ENCODE results near the gene CNPY2.
"Not testable (repeated sequence)": the region's sequence is repeated elsewhere in the genome, so short reads cannot be mapped to it uniquely, and the experiment has no call there.

Gene CNPY2

DNA sequence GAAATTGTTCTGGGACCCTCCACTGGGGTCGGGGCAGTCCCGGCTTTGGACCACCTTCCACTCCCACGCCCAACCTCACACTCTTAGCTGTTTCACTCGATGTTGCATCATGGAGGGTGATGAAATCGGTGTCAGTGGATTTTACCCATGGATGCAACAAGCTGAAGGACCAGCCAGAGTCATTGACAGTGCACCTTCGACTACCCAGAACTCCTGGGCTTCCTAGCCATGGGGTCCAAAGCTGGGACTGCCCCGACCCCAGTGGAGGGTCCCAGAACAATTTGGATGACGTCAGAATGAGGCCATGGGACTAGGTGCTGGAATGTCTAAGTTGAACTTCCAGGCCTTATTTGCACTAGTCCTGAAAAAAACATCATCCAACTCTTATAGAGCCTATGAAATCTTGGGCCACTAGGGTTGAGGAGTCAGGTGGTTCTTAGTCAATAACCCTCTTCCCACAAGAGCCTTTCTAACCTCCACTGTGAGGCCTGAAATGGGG, 22.0 kb upstream of the CNPY2 start:
- Histone ChIP-seq H3K9me3 (ENCODE audit: control insufficient read depth, low read length) (no peaks in the 10 kb centered on the region), H3K4me3 (ENCODE audit: low read depth, low read length) (no peak overlapping the region), H3K27me3 (ENCODE audit: control insufficient read depth, insufficient read depth, low read length) (no peaks in the 10 kb centered on the region), H3K9ac (no peak overlapping the region), H3K4me1 (peaks cover 11% of the 10 kb centered on the region), H3K79me2 (peaks cover 3% of the 10 kb centered on the region), H3K4me2 (ENCODE audit: low read length) (no peak overlapping the region), H3K27ac (no peak overlapping the region), H2AFZ (no peak overlapping the region), H3K36me3 (ENCODE audit: control insufficient read depth, insufficient read depth, low read length) (no peaks in the 10 kb centered on the region)
- TF ChIP-seq, protein P1, sequence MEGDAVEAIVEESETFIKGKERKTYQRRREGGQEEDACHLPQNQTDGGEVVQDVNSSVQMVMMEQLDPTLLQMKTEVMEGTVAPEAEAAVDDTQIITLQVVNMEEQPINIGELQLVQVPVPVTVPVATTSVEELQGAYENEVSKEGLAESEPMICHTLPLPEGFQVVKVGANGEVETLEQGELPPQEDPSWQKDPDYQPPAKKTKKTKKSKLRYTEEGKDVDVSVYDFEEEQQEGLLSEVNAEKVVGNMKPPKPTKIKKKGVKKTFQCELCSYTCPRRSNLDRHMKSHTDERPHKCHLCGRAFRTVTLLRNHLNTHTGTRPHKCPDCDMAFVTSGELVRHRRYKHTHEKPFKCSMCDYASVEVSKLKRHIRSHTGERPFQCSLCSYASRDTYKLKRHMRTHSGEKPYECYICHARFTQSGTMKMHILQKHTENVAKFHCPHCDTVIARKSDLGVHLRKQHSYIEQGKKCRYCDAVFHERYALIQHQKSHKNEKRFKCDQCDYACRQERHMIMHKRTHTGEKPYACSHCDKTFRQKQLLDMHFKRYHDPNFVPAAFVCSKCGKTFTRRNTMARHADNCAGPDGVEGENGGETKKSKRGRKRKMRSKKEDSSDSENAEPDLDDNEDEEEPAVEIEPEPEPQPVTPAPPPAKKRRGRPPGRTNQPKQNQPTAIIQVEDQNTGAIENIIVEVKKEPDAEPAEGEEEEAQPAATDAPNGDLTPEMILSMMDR (IDR thresholded peaks at IDR 0.05) = no peak

DNA sequence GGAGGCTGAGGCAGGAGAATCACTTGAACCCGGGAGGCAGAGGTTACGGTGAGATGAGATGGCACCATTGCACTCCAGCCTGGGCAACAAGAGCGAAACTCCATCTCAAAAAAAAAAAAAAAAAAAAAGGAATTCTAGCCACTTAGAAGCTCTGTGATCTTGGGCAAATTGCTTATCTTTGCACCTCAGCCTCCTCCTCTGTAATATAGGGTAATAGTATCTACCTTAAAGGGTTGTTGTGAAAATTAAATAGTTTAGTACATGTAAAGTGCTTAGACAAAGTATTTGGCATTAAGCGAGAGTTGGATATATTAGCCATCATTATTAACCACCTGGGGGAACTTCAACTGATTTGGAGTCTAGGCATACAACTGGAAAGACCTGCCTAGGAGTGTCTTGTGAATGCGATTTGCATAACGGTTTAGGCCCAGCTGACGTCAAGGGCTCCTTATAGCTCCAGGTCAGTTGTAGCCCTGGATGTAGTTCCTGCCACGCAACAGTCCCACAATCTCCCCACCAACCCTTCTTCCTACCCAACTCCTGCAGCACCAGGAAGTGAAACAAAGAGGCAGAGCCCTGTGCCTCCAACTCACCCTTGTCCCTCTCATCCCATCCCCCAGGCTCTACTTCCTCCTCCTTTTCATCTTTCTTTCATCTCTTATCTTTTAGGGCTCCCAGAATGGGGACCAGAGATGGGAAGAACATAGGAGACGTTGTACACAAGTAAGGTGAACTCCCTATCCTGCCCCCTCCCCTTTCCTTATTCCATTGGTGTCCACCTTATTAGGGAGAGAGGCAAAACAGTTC, 20.8 kb upstream of the CNPY2 start:
- Histone ChIP-seq H2AFZ (no peak overlapping the region), H3K4me2 (ENCODE audit: low read length) (no peak overlapping the region), H3K9ac (no peak overlapping the region), H3K27ac (no peak overlapping the region), H3K79me2 (peaks cover 4% of the 10 kb centered on the region), H3K27me3 (ENCODE audit: control insufficient read depth, insufficient read depth, low read length) (no peaks in the 10 kb centered on the region), H3K4me3 (ENCODE audit: low read depth, low read length) (no peak overlapping the region), H3K9me3 (ENCODE audit: control insufficient read depth, low read length) (no peaks in the 10 kb centered on the region), H3K4me1 (peaks cover 12% of the 10 kb centered on the region), H3K36me3 (ENCODE audit: control insufficient read depth, insufficient read depth, low read length) (no peaks in the 10 kb centered on the region)
- TF ChIP-seq, protein P1 (IDR thresholded peaks at IDR 0.05) = no peak

DNA sequence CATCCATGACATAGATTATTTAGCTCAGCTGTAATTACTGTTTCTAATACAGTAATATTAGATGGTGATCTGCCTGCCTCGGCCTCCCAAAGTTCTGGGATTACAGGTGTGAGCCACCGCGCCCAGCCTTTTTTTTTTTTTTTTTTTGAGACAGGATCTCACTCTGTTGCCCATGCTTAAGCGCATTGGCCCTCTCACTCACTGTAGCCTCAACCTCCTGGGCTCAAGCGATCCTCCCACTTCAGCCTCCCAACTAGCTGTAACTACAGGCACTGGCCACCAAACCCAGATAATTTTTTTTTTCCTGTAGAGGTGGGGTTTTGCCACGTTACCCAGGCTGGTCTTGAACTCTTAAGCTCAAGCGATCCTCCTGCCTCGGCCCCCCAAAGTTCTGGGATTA, 19.7 kb upstream of the CNPY2 start:
- not testable (repeated sequence) for H3K27me3 ChIP-seq (ENCODE audit: control insufficient read depth, insufficient read depth, low read length); H3K79me2 ChIP-seq; H3K27ac ChIP-seq; H2AFZ ChIP-seq; H3K36me3 ChIP-seq (ENCODE audit: control insufficient read depth, insufficient read depth, low read length); H3K4me2 ChIP-seq (ENCODE audit: low read length); H3K9me3 ChIP-seq (ENCODE audit: control insufficient read depth, low read length); H3K9ac ChIP-seq; H3K4me3 ChIP-seq (ENCODE audit: low read depth, low read length)
- H3K4me1 ChIP-seq = peaks cover 12% of the 10 kb centered on the region

DNA sequence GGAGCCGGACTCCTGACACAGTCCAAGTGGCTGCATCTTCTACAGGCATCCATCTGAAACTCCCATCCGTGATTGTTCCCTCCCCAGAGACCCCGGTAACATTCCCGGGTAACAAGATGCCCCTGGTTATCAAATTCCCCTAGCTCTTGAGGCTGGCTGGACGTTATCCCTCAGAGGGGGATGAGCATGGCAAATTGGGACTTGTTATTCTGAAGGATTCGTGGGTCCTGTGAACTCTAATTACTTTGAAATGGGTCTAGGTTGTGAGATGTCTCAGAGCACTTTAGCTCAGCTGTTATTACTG, 18.7 kb upstream of the CNPY2 start:
- Histone ChIP-seq H3K36me3 (ENCODE audit: control insufficient read depth, insufficient read depth, low read length) (no peaks in the 10 kb centered on the region), H3K27me3 (ENCODE audit: control insufficient read depth, insufficient read depth, low read length) (no peaks in the 10 kb centered on the region), H3K79me2 (peaks cover 4% of the 10 kb centered on the region), H3K4me1 (peaks cover 12% of the 10 kb centered on the region), H3K27ac (peak overlapping the region; percentile 93), H3K4me3 (ENCODE audit: low read depth, low read length) (peak overlapping the region; percentile 77), H3K4me2 (ENCODE audit: low read length) (peak overlapping the region; percentile 82), H3K9ac (peak overlapping the region; percentile 81), H3K9me3 (ENCODE audit: control insufficient read depth, low read length) (no peaks in the 10 kb centered on the region), H2AFZ (peak overlapping the region; percentile 88)
- TF ChIP-seq, protein P1 (IDR thresholded peaks at IDR 0.05) = no peak

DNA sequence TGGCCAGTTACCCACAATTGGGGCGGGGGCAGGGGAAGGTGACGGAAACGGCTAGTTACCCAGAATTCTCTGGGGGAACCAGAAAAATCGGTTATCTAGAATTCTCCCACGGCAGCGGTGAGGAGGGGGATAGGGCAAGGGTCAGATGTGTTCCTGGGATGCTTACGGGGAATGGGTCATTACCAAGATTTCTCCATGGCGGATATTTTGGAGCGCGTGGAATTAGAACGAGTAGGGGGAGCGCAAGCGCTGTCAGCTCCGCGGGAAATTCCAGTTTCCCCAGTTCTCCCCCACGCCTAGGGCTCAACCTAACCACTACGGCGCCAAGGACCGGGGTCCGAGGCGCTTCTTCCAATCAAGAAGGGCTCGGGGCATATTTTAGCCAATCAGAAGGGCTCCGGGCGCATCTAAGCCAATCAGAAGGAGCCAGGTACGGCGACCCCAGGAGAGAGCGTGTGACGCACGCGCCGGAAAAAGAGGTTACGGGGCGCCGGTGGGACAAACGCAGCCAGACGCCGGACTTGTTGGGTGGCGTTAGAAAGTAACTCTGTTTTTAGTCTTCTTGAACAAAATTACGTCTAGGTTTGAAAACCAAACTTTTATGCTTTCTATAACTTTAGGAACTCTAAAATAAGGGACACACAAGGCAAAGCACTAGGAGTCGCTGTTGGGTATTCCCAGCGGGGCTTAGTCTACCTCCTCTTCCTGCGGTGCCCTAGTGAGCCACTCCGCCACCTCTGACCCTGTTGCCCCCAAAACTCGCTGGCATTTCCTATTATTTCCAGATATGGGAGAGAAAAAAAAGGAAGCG, 18.1 kb upstream of the CNPY2 start, which contains the start of gene PAN2:
TSS of gene PAN2 (minus strand) at position 322 of the 811 bp plus-strand sequence. CDS start 906 bp downstream, outside the sequence.
- Histone ChIP-seq H3K4me1 (peaks cover 12% of the 10 kb centered on the region), H2AFZ (peak within 1 kb of the TSS; percentile 88), H3K79me2 (peaks cover 4% of the 10 kb centered on the region), H3K9me3 (ENCODE audit: control insufficient read depth, low read length) (no peaks in the 10 kb centered on the region), H3K27me3 (ENCODE audit: control insufficient read depth, insufficient read depth, low read length) (no peaks in the 10 kb centered on the region), H3K4me2 (ENCODE audit: low read length) (peak within 1 kb of the TSS; percentile 82), H3K27ac (peak within 1 kb of the TSS; percentile 93), H3K4me3 (ENCODE audit: low read depth, low read length) (peak within 1 kb of the TSS; percentile 77), H3K9ac (peak within 1 kb of the TSS; percentile 84), H3K36me3 (ENCODE audit: control insufficient read depth, insufficient read depth, low read length) (no peaks in the 10 kb centered on the region)
- TF ChIP-seq, protein P1 (IDR thresholded peaks at IDR 0.05) = peak; percentile 62

All from parathyroid adenoma (tissue), 2 donors.